ENCODE data around the gene WLS.
"Not testable (repeated sequence)": the region's sequence is repeated elsewhere in the genome, so short reads cannot be mapped to it uniquely, and the experiment has no call there.

WLS gene

DNA sequence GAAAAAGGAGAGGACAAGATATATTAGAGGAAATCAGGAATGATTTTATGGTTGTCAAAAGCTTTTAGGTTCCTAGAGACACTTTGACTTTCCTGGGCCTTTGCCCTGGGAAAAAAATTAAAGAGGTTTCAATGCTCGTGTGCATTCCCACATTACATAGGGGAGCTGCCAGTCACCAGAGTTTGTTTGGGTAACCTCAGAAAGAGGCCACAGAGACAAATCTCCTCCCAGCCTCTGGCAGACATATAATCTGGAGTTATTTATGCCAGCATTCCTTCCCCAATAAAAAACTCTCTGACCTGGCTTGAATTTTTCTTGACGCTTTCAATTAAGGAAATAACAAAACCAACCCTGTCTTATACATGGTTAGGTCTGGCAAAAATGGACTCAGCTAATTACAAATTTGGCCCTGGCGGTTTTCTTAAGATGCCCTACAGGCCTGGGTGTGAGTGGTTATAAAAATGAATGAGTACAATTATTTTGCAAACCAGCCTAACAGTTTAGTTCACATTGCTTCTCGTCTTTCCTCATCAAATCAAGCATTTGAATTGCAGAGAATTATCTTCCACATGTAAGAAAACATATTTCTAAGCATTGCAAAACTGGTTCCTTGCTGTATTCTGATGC is 63.7 kb downstream of the WLS start:
- Mint-ChIP-seq H3K4me3 (no peak overlapping the region), H3K36me3 (no peaks in the 10 kb centered on the region), H3K9me3 (peaks cover 5% of the 10 kb centered on the region), H3K4me1 (no peaks in the 10 kb centered on the region), H3K27ac (no peak overlapping the region)
- DNase-seq (ENCODE audit: low spot score in 2 of 2) = no peak
- ATAC-seq = no peak

DNA sequence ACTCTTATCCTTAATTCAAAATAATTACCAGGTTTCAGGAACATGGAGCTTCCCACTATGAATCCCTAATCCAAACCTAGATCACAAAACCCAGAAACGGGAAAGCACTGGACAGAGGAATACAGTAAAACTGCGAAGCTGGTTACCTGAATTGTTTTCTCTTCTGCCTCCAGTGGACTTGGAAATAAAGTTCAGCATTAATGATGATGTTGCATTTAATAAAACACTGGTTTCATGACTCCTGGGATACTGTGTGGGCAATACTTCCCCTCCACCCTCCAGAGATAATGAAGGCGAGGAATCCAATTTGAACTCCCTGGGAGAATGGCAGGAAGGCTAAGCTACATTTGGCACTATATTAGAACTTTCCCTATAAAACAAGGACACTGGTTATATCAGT is 65.1 kb downstream of the WLS start:
- no peaks in the 10 kb centered on the region for H3K4me1 Mint-ChIP-seq
- no peaks in the 10 kb centered on the region for H3K9me3 Mint-ChIP-seq
- ATAC-seq (no peak), DNase-seq (ENCODE audit: low spot score in 2 of 2) (no peak)
- no peak overlapping the region for H3K27ac Mint-ChIP-seq
- H3K36me3 Mint-ChIP-seq = no peaks in the 10 kb centered on the region
- no peak overlapping the region for H3K4me3 Mint-ChIP-seq

DNA sequence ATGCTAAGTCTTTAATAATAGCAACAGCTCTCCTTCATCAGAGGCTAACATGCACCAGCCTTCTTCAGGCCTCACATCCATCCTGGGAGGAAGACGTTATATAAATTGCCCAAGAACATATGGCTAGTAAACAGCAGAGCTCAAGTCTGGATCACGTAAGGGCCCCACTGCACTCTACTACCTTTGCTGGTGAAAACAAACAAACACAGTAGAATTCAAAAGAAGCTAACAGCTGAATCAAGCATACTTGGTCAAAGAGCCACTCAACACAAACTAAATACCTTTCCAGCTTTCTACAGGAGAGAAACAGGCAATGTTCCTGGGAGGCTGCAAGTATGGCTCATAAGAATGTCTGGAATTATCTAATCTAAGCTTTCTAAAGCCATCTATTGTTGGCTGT is 66.0 kb downstream of the WLS start:
- Mint-ChIP-seq H3K4me1 (no peaks in the 10 kb centered on the region), H3K27ac (no peak overlapping the region), H3K9me3 (no peaks in the 10 kb centered on the region), H3K4me3 (no peak overlapping the region), H3K36me3 (no peaks in the 10 kb centered on the region)
- DNase-seq (ENCODE audit: low spot score in 2 of 2) = no peak
- no peak for ATAC-seq

DNA sequence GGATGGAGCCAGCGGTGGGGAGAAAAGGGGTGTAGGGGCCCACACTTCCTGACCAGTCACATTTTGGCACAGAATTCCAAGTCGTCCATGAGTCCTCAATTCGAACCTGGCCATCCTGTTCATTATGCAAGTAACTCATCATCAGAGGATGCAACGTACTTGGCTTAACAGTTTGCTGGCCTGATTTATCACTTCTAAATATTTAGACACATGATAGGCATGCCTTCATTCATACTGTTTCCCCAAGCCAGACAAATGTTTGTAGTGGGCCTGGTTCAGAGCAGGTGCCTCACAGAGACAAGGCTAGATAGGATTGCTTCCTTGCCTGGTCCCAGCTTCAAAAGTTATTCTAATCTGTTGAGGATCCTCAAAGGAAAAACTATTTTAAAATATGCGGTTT is 66.7 kb downstream of the WLS start:
- Mint-ChIP-seq H3K27ac (no peak overlapping the region), H3K4me3 (no peak overlapping the region), H3K9me3 (no peaks in the 10 kb centered on the region), H3K36me3 (no peaks in the 10 kb centered on the region), H3K4me1 (no peaks in the 10 kb centered on the region)
- ATAC-seq = no peak
- no peak for DNase-seq (ENCODE audit: low spot score in 2 of 2)

DNA sequence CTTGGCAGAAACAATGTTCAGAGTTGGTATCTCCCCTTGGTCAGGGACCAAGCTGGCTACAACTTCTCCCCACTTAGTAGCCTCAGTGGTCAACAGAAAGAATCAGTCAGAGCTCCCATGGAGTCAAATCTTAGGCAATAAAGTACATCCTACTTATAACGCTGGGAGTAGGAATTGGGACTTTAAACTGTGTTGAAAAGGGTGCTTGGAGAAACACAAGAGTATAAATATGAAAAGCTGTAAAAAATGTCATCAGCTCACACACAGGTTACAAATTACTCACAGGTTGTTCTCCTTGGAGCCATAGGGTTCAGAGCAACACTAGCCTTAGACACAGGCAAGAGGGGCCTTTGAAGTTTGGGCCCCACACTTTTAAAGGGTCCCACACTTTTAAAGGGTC is 67.4 kb downstream of the WLS start:
- no peak overlapping the region for H3K4me3 Mint-ChIP-seq
- ATAC-seq (no peak), DNase-seq (ENCODE audit: low spot score in 2 of 2) (no peak)
- H3K36me3 Mint-ChIP-seq = no peaks in the 10 kb centered on the region
- H3K4me1 Mint-ChIP-seq = no peaks in the 10 kb centered on the region
- H3K9me3 Mint-ChIP-seq = no peaks in the 10 kb centered on the region
- no peak overlapping the region for H3K27ac Mint-ChIP-seq

DNA sequence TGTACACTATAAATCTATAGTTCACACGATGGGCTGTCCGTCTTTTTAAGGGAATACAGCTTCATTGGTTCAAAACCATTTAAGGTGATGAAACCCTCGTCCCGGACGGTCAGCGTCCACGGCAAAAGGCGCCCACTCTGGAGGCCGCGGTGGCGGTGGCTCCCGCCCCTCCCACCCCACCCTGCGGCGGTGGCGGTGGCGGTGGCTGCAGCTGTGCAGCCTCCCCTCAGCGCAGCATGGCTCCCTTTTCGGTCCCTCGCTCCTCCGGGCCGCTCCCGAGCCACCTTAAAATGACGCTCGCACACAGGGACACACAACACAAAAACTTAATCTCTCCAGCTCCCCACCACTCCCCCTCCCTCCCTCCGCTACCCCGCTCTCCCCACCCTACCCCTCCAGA is 69.1 kb downstream of the WLS start:
- H3K4me3 Mint-ChIP-seq = no peak overlapping the region
- no peaks in the 10 kb centered on the region for H3K4me1 Mint-ChIP-seq
- no peaks in the 10 kb centered on the region for H3K9me3 Mint-ChIP-seq
- H3K27ac Mint-ChIP-seq = no peak overlapping the region
- DNase-seq (ENCODE audit: low spot score in 2 of 2) (no peak), ATAC-seq (no peak)
- H3K36me3 Mint-ChIP-seq = no peaks in the 10 kb centered on the region

DNA sequence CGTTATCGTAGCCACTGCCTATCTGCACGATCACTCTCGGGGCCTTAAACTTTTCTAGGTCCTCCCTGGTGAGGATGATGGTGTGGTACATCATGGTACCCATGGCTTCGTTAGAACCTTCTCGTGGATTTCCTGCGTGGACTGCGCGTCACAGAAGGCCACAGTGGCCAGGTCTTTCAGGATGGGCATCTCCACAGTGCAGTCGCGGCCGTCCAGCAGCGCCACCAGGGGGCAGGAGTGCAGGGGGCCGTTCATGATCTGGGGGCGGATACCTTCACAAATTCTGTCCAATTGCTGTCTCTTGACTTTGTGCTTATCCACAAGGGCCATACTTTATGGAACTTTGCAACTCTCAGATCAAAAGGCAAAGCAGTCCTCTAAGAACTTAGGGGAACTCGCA is 69.6 kb downstream of the WLS start:
- Mint-ChIP-seq H3K4me1 (no peaks in the 10 kb centered on the region), H3K9me3 (no peaks in the 10 kb centered on the region), H3K4me3 (no peak overlapping the region), H3K27ac (no peak overlapping the region), H3K36me3 (no peaks in the 10 kb centered on the region)
- ATAC-seq (no peak), DNase-seq (ENCODE audit: low spot score in 2 of 2) (no peak)

DNA sequence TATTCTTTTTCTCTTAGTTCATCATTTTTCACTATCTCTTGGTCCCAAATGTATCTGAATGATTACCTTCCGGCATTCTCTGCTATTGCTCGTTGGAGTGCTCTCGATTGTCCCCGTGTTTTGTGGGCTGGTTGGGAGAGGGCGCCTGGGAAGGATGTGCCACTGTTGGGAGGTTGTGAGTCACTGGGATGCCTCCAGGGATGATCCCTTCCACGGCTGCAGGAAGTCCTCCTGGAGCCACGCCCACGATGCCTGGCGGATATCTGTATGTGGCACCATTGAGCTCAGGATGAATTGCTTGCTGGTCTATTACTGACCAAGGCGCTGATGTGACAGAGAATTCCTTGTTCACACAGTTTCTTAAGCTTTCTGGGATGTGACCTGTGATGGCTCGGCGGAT is 70.7 kb downstream of the WLS start:
- DNase-seq (ENCODE audit: low spot score in 2 of 2); H3K4me1 Mint-ChIP-seq; ATAC-seq; H3K27ac Mint-ChIP-seq; H3K9me3 Mint-ChIP-seq; H3K4me3 Mint-ChIP-seq; H3K36me3 Mint-ChIP-seq: not testable (repeated sequence)

DNA sequence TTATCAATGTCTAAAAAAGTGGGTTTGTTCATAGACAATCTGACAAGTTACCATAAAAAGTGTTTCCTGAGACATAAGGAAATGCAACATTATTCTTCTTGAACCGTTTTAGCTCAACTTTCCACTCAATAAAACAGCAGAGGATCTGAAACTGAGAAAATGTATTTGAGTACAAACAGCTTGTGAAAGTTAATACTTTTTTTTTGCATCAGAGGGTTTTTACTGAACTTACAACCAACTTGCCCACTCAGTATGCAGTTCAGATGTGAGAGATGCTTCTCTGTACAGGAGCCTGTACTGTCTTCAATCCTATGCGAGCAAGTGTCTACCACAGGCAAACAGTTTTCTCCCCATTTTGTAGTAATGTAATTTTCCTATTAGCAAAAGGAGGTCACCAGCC is 71.4 kb downstream of the WLS start:
- H3K9me3 Mint-ChIP-seq; DNase-seq (ENCODE audit: low spot score in 2 of 2); H3K4me1 Mint-ChIP-seq; ATAC-seq; H3K27ac Mint-ChIP-seq; H3K4me3 Mint-ChIP-seq; H3K36me3 Mint-ChIP-seq: not testable (repeated sequence)

DNA sequence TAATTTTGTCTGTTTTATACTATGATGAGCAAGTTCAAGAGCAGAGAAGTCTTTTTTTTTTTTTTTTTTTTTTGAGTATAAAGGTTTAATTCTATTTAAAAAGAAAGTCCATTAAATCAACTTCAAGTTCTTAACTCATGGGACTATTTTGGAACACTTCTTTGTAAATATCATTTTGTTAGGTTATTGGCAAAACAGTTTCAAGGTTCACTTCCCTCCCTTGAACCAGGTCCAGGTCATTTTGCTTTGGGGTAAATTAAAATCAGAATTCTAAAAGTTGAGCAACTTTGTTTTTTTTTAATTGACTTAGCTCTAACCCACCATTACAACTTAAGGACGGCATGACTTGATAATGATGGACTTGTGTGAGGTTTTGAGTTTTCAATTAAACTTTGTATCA is 72.3 kb downstream of the WLS start:
- DNase-seq (ENCODE audit: low spot score in 2 of 2) = no peak
- no peaks in the 10 kb centered on the region for H3K36me3 Mint-ChIP-seq
- no peak overlapping the region for H3K27ac Mint-ChIP-seq
- ATAC-seq = no peak
- no peak overlapping the region for H3K4me3 Mint-ChIP-seq
- no peaks in the 10 kb centered on the region for H3K4me1 Mint-ChIP-seq
- H3K9me3 Mint-ChIP-seq = no peaks in the 10 kb centered on the region

DNA sequence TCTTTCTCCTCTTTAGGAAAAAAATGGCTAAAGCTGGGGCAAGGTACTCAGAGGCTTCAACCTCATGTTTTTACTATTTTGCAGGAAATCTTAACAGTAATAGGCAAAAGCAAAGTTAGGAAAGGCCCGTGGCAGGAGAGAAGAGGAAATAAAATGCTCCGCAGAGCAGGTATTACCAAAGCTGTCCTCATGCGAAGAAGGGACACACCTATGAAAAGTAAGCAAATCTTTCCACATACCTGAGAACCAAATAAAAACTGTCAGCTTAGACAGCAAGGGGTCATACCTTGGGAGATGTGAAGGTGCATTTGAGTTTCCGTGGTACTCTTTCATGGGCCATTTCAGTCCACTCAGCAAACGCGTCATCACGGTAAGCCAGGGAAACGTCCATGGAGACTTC is 73.5 kb downstream of the WLS start:
- no peaks in the 10 kb centered on the region for H3K4me1 Mint-ChIP-seq

DNA sequence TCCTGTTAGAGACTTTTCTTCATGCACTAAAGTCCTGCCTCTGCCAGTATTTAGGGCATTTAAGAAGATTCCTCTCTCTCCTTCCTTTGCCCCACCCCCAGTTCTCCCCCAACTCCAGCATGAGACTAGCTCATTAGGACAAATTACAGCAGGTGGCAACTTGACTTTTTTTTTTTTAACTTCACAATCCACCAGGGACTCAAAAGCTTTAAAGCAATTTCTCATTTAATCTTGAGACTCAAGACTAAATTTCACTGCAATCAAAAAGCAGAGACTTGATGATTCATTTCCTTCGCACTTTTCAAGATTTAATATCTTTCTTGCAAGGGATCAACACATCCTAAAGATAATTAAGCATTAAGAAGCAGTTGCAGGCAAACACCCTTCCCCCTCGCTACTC is 74.9 kb downstream of the WLS start:
- Mint-ChIP-seq H3K9me3 (no peaks in the 10 kb centered on the region), H3K4me3 (no peak overlapping the region), H3K36me3 (no peaks in the 10 kb centered on the region), H3K4me1 (no peaks in the 10 kb centered on the region), H3K27ac (no peak overlapping the region)
- DNase-seq (ENCODE audit: low spot score in 2 of 2) (no peak), ATAC-seq (no peak)

More for the DNA sequence above, 73.5 kb downstream of the WLS start:
- DNase-seq (ENCODE audit: low spot score in 2 of 2) (no peak), ATAC-seq (no peak)
- no peaks in the 10 kb centered on the region for H3K9me3 Mint-ChIP-seq
- no peaks in the 10 kb centered on the region for H3K36me3 Mint-ChIP-seq
- no peak overlapping the region for H3K27ac Mint-ChIP-seq
- no peak overlapping the region for H3K4me3 Mint-ChIP-seq

DNA sequence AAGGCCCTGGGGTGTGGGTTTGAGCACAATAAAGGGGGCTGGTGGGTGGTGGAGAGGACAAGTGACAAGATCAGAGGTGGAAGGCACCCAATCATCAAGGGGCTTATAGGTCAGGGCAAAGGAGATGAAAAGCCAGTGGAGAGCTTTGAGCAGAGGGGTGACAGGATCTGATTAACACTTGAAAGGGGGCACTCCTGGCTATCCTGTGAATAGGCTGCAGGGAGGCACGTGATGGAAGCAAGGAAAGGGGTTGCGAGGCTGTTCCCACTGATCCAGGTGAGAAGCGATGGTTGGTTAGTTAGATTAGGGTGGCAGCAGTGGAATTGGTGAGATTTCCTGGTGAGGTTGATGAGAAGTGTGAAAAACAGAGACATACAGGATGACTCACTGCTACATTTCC is 80.6 kb downstream of the WLS start:
- DNase-seq (ENCODE audit: low spot score in 2 of 2) (no peak), ATAC-seq (no peak)
- Mint-ChIP-seq H3K36me3 (no peaks in the 10 kb centered on the region), H3K4me1 (no peaks in the 10 kb centered on the region), H3K9me3 (no peaks in the 10 kb centered on the region), H3K4me3 (no peak overlapping the region), H3K27ac (no peak overlapping the region)

DNA sequence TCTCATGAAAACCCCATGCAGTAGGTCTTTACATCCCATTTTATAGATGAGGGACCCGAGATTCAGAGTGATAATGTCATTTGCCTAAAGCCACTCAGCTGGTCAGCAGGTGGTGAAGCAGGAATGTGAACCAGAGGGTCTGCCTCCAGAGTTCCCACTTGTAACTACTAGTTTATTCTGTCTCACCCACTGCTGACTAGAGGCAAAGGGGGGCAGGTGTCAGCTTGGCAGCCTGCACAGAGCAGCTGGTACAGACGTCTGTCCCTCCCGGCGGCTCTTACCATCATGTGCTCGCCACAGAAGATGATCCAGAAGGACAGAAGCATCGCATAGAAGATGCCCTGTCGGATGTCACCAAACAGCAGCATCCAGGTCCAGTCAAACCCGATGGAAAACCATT is 82.4 kb downstream of the WLS start:
- Mint-ChIP-seq H3K9me3 (no peaks in the 10 kb centered on the region), H3K36me3 (no peaks in the 10 kb centered on the region), H3K4me3 (no peak overlapping the region), H3K4me1 (no peaks in the 10 kb centered on the region), H3K27ac (no peak overlapping the region)
- DNase-seq (ENCODE audit: low spot score in 2 of 2) (no peak), ATAC-seq (no peak)

DNA sequence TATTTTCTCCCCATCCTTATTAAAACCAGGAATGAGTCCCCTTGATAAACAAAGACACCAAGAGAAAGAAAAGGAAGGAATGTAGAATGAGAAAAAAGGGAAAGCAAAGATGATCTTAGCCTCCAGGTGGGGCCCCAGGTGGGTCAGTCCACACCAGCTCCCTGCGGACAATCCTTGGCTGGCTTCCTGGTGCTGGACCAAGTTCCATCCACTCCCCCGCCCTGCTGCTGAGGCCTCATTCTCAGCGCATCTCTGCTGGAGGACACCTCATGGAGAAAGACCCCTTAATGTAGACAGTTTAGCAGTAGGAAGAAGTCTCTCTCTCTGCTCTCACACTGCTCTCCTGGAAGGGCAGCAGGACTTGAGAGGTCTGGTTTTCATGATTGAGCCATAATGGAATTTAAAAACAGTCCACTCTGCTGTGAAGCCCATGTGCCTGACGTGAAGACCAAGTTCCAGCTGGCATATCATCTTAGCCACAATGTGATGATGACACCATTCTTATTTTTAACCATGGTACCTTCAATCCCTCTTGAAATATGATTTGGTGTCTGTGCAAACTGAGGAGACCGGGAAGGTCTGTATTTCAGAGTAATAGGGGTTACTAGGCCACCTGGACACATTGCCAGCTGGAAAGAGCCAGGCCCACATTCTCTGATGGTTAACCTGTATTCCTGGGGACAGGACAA is 83.1 kb downstream of the WLS start:
- DNase-seq (ENCODE audit: low spot score in 2 of 2) (no peak), ATAC-seq (no peak)
- no peak overlapping the region for H3K4me3 Mint-ChIP-seq
- no peaks in the 10 kb centered on the region for H3K4me1 Mint-ChIP-seq
- no peak overlapping the region for H3K27ac Mint-ChIP-seq
- H3K9me3 Mint-ChIP-seq = no peaks in the 10 kb centered on the region
- H3K36me3 Mint-ChIP-seq = no peaks in the 10 kb centered on the region

DNA sequence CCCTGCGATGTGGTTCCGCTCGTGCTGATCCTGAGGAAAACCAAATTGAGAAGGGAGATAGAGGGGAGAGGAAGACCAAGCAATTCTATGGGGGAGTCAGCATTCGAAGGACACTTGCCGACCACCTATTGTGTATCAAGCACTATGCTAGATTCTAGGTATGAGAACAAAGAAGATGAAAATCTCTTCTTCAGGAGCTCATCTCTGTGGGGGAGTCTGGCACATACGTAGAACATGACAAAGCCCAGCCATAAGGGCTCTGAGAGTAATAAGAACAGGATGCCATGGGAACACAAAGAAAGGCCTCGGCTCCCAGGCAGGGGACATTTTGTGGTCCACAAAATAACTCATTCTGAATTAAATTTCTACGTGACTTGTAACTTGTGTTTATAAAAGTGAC is 83.7 kb downstream of the WLS start:
- H3K36me3 Mint-ChIP-seq = no peaks in the 10 kb centered on the region
- H3K4me1 Mint-ChIP-seq = no peaks in the 10 kb centered on the region
- no peak overlapping the region for H3K27ac Mint-ChIP-seq
- no peak for ATAC-seq
- H3K9me3 Mint-ChIP-seq = no peaks in the 10 kb centered on the region
- H3K4me3 Mint-ChIP-seq = no peak overlapping the region
- DNase-seq (ENCODE audit: low spot score in 2 of 2) = no peak
